Spleen (tissue), 7 donors: ENCODE measurements around the gene HMG20B.

Experiments used
- POLR2A ChIP-seq, 3 donors: fragments of 450-650 bp; IDR thresholded peaks; one replicate each; pipeline ENCODE4 v1.5.1; 2017; ENCODE audit warnings: antibody characterized with exemption in 3 of 3, mild to moderate bottlenecking in 1 of 3
- POLR2AphosphoS5 ChIP-seq, 3 donors: sonication (generic); formaldehyde crosslinking; IDR thresholded peaks; one replicate each; pipeline ENCODE4 v1.5.1; 2017; ENCODE audit warnings: antibody characterized with exemption in 3 of 3
- TF ChIP-seq, protein P1 (sequence below), 11 experiments: fragments of 200-600 bp in 7 of 11; fragments of 450-650 bp in 4 of 11; sonication (generic) in 4 of 11; IDR thresholded peaks in 8 of 11; conservative IDR thresholded peaks in 3 of 11; 1 replicate in 7 of 11; 2 replicates in 4 of 11; pipeline versions ENCODE4 v1.4.0 to v1.8.0; 2016 to 2021; ENCODE audit warnings: antibody characterized with exemption in 11 of 11, inconsistent platforms in 4 of 11, mild to moderate bottlenecking in 1 of 11
- donor health status: DM: no; HTN: no; CAD: no; lungs with moderate emphysema.
- donor health status: DM: no; HTN: no; CAD: no.
- donor health status: DM: no; HTN: no; CAD: no.

DNA sequence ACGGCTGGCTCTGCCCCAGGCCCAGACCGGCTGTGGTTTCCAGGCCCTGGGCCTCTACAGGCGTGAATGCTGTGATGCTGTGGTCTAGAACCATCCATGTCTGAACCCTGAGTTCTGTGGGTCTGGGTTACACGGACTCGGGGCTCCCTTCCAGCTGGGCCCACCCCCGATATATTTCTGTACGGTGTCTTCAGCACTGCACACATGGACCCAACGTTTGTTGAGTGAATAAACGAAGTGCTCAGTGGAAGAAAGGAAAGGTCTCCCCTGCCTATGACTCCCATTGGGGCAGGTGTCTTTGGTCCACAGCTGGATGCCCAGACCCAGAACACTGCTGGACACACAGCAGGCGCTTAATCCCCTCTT, 27.1 kb upstream of the HMG20B start:
- TF ChIP-seq, protein P1, sequence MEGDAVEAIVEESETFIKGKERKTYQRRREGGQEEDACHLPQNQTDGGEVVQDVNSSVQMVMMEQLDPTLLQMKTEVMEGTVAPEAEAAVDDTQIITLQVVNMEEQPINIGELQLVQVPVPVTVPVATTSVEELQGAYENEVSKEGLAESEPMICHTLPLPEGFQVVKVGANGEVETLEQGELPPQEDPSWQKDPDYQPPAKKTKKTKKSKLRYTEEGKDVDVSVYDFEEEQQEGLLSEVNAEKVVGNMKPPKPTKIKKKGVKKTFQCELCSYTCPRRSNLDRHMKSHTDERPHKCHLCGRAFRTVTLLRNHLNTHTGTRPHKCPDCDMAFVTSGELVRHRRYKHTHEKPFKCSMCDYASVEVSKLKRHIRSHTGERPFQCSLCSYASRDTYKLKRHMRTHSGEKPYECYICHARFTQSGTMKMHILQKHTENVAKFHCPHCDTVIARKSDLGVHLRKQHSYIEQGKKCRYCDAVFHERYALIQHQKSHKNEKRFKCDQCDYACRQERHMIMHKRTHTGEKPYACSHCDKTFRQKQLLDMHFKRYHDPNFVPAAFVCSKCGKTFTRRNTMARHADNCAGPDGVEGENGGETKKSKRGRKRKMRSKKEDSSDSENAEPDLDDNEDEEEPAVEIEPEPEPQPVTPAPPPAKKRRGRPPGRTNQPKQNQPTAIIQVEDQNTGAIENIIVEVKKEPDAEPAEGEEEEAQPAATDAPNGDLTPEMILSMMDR (IDR thresholded peaks at IDR 0.05 in 8 of 11, conservative IDR thresholded peaks at IDR 0.05 in 3 of 11): no peak
- TF ChIP-seq POLR2A (IDR thresholded peaks at IDR 0.05) (no peak), POLR2AphosphoS5 (IDR thresholded peaks at IDR 0.05) (no peak)
